ENCODE data around the gene AUTS2.

Gene AUTS2

DNA sequence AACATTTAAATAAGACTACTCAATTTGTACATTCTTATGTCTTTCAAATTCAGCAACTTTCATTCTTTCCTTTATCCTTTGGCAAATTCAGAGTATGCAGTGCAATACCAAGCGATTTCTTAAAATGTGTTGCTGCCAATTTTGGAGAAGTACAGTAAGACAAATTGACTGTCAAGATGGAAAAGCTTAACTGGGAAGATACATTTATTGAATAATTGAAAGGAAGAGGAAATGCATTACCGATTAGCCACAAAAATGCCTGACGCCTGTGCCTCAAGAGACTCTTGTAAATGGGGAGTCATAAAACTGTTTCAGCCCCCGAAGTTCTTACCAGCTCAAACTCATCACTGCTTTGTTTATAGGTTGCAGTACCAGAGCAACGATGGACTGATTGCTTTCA is 1160.4 kb downstream of the AUTS2 start:
- no peak for DNase-seq (ENCODE audit: low read depth)

DNA sequence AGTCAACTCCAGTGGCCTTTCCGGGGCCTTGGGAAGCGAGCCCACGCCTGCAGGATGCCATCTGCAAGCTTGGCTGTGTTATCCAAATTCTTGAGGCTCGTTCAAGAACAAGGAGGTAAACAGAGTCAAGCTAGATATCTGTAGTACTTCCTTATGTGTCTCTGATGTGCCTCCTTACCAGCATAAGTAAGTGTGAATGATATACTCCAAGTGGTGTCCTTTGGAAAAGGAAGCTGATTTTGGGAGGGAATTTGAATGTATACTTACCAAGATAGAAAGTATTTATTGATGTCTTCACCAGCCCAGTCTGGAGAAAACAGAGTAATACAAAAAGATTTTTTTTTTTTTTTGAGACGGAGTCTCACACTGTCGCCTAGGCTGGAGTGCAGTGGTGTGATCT is 1161.4 kb downstream of the AUTS2 start:
- DNase-seq (ENCODE audit: low read depth): no peak

DNA sequence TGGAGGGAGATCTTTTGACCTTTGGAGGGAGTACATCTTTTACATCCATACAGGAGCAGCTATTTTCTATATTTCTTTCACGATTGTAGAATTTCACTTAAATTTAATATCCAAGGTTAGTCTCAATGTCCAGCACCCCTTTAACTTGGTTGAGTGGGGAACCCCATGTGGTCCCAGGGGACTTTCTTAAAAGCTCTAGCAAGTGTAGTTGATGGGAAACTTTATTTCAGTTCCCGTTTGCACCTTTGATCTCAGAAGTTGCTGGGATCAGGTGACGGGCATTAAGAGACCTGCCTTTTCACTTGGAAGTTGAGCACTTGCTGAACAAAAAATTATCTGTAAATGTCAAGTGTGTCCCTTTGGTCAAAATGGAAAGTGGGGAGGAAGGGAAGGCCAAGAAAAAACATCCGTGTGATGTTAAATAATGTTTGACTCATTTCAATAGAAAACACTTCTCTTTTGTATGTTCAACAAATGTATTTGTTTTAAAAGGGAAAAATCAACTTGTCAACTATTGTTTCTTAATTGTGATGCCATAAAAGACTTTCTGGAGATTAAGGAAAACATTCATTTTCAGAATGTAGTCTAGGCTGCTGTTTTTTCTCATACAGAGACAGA is 1163.5 kb downstream of the AUTS2 start:
- DNase-seq (ENCODE audit: low read depth): no peak

DNA sequence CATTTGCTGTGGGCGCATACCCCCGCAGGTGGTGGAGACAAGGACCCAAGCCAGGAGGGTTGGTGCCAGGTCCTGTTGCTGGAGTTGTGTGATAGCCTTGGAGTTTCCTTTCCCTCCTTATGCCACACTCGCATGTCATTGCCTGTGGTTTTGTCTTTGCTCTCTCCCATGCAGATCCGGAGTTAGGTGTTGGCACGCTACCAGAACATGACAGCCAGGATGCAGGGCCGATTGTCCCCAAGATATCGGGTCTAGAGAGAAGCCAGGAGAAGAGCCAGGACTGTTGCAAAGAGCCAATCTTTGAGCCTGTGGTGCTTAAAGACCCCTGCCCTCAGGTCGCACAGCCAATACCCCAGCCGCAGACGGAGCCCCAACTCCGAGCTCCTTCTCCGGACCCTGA is 1164.4 kb downstream of the AUTS2 start:
- no peak for DNase-seq (ENCODE audit: low read depth)

DNA sequence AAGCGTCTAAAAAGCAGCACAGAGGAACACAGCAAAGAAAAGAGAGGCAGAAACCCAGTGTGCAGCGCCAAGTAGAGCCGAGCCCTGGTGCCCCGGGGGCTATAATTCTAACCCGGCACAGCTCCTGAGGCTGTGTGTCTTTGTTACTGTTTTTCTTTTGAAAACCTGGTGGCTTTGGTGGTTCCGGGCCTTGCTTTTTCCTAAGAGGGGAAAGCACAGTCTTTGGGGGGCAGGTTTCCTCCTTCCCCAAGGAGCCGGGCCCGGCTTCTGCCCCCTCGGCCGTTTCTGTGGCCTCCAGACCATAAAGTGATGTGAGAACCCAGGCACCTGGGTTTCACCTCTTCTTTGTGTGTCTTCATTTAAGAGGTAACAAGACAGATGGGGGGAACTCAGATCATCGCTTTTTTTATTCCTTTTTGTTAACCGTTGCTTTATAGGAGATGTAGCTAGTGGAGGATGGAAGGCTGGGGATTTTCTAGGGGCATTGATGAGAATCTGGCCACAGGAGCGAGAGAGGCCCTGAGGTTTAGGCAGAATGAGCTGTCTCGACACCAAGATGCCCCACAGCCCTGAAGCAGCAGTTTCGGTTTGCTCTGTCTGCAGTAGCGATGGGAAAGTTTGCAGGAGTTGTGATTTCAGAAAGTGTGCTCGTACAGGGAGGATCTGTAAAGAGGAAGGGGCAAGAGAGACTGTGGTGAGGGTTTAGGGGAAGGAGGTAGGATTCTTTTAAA is 1165.9 kb downstream of the AUTS2 start:
- DNase-seq (ENCODE audit: low read depth): no peak

GRCh38 chr7:70764701-70765208 is 1166.5 kb downstream of the AUTS2 start:
- no peak for DNase-seq (ENCODE audit: low read depth)

DNA sequence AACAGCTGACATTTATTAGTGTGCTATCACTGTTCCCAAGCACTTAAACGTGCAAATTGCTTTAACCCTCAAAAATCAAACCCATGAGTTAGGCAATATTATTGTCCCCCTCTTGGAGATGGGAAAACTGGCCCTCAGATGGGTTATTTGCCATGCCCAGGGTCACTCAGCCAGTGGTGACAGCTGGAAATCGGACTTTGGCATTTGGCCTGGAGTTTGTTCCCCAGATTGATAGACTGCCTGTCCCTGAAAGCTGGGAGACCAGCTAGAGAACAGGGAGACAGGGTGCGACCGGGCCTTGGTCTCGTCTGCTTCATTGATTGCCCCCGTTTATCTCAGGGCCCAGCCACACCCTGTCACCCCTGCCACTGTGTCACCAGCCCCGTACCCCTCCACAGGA is 1167.4 kb downstream of the AUTS2 start:
- DNase-seq (ENCODE audit: low read depth): no peak

DNA sequence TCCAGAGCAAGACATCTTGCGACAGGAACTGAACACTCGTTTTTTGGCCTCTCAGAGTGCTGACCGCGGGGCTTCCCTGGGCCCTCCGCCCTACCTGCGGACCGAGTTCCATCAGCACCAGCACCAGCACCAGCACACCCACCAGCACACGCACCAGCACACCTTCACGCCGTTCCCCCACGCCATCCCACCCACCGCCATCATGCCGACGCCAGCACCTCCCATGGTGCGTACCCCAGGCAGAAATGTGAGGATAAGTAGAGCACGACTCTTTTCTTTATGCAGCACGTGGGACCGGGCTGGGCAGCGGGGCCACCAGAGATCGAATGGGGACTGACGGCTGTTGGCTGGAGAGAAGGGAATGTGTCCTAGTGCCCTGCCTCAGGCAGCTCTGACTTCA is 1167.8 kb downstream of the AUTS2 start:
- no peak for DNase-seq (ENCODE audit: low read depth)

DNA sequence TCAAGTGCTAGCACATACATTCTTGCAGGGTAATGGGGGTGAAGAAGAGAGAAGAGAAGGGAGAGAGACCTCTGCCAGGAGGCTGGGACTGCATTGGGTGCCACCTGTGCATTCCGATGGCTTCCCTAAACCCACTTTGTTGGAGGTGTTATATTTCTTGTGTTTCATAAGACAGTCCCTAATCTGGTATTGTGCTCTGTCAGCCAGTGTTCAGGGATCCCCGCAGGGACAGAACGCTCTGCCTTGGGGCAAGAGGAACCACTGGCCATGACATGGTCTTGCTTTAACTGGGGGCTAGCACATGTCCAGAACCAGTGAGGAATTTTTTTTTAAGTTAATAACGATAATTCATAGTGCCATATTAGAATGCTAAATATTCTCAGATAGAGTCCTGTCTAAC is 1168.4 kb downstream of the AUTS2 start:
- DNase-seq (ENCODE audit: low read depth): no peak

GRCh38 chr7:70770154-70770553 is 1171.9 kb downstream of the AUTS2 start:
- DNase-seq (ENCODE audit: low read depth): no peak

DNA sequence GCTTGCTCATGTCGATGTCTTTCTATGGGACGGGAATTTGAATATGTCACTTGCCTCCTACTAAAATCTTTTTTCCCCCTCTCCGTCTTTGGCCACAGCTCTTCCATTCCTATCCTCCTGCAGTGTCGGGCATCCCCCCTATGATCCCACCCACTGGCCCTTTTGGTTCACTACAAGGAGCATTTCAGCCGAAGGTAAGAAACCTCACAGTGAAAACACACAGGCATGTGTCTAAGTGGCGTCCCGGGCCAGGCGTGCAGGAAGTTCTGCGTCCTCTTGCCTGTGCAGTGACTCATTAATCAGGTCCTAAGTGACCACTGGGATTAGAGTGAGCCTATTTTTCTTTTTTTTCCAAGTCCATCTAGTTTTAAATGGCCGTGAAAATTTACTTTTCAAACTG is 1173.2 kb downstream of the AUTS2 start:
- DNase-seq (ENCODE audit: low read depth): no peak

- no peak for DNase-seq (ENCODE audit: low read depth)
Measured at GRCh38 chr7:70772891-70773290, 1174.6 kb downstream of the AUTS2 start.

- no peak for DNase-seq (ENCODE audit: low read depth)
Measured at GRCh38 chr7:70773406-70773805, 1175.1 kb downstream of the AUTS2 start.

DNA sequence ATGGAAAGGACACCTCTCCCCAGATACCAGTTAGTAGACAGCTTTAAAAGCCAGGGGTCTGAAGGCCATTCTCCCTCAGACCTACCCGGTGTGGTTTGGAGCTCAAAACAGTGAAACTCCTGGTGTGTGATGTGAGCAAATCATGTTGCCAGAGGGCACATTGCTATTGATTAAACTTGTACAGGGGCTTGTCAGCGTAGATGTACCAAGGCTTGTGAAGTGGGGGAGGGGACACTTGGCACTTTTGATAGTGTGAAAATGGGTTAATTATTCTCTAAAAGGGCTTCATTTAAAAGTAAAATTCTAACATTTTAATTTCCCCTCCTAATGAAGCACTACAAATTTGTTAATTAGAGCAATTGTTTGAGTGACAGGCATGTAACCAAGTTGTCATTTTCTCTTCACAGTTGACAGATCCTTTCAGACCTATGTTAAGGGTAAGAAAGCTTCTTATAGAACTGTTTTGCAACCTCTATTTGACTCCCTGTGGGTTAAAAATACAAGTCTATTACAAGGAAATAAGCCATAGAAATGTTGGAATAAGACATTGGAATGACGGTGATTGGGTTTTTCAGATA is 1176.8 kb downstream of the AUTS2 start:
- DNase-seq (ENCODE audit: low read depth): no peak

GRCh38 chr7:70775570-70776156 is 1177.4 kb downstream of the AUTS2 start:
- DNase-seq (ENCODE audit: low read depth): no peak

GRCh38 chr7:70776627-70777101 is 1178.4 kb downstream of the AUTS2 start:
- no peak for DNase-seq (ENCODE audit: low read depth)

DNA sequence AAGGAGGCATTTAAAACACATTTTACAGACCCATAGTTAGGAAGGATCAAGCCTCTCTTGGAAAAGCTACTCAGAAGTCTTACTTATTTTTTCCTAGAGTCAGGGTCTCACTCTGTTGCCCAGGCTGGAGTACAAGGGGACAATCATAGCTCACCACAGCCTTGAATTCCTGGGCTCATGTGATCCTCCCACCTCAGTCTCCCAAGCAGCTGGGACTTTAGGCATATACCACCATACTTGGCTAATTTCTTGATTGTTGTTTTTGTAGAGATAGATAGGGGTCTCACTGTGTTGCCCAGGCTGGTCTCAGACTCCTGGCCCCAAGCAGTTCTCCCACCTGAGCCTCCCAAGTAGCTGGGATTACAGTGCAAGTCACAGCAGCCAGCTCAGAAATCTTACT is 1179.0 kb downstream of the AUTS2 start:
- DNase-seq (ENCODE audit: low read depth): no peak

DNA sequence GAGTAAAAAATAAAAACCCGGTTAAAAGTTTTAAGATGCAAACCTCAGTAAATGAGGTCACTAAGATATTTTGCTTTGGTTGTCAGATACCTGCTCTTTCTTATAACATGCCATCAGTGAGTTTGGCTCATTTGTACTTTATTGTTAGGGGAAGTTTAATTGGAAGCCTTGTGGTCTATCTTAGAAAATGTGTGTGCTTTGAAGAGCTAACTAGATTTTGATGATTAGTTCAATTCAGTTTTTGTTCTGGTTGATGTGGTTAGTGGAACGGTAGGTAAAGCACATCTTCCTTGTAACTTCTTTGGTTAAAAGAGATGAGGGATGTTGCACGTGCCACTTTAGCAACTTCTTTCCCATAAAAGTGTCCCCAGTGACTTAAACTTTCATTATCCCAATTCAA is 1180.3 kb downstream of the AUTS2 start:
- DNase-seq (ENCODE audit: low read depth): no peak

DNA sequence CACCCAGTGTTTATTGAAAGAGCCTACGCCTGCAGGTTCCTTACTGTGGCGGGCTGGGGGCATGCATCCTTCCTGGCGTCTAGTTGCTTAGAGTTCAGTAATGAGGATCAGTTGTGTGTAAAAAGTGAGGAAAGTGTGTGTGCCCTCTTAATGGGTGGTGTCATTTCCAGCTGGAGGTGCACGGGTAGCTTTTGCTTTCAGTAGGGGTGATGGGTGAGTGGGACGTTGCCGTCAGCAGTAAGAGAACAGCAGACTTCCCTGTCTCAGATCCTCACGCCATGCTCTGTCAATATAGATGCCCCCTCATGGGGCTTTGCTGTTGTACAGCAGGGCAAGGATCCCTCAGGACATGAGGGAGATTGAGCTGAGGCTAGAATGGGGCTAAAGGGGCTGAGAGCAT is 1181.0 kb downstream of the AUTS2 start:
- no peak for DNase-seq (ENCODE audit: low read depth)

- DNase-seq (ENCODE audit: low read depth): no peak
Measured at GRCh38 chr7:70781922-70782311, 1183.6 kb downstream of the AUTS2 start.

DNA sequence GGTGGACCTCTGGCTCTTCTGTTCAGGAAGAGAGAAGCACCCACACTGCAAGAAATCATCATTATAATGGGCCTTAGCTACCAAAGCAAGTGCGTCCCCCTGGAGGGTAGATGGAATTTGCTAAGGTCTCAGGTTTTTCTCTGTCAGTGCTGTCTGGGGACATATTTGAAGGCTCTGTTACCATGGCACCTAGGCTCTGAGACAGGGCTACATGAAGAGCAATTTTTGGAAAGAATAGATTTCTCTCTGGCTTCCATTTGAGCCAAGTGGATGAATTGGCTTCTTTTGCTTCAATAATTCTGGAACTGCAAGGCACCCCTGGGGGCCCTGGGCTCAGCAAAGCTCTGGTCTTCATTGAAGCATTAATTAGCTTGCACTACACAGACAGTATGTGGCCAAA is 1184.5 kb downstream of the AUTS2 start:
- no peak for DNase-seq (ENCODE audit: low read depth)

GRCh38 chr7:70785427-70785826 is 1187.2 kb downstream of the AUTS2 start:
- DNase-seq (ENCODE audit: low read depth): no peak

- no peak for DNase-seq (ENCODE audit: low read depth)
Measured at GRCh38 chr7:70786076-70786475, 1187.8 kb downstream of the AUTS2 start.
